Measurements from ENCODE around the gene MRPL58. TPM values are rescaled to one million over a fixed set of nuclear protein-coding genes. Genes with fewer than 3 reads are reported as not detected.
A peak's percentile ranks its signal among the peaks of the same experiment; 100 is the strongest.
"Not testable (repeated sequence)": the region's sequence is repeated elsewhere in the genome, so short reads cannot be mapped to it uniquely, and the experiment has no call there.

MRPL58 gene
- total and polyA plus RNA-seq, 3 donors from 2014 or later, result 20.9 to 38.1 (median 24.3) TPM

- no peak for DNase-seq
- H3K27me3 ChIP-seq, result no peaks in the 10 kb centered on the region
- peaks cover 9% of the 10 kb centered on the region for H3K4me1 ChIP-seq
- TF ChIP-seq POLR2A (IDR thresholded peaks at IDR 0.05), result no peak
- intact Hi-C loops (cut with DNase I; ENCODE audit: low total_unique reads), result no loop called here
- 79 to 86% methylated on average over 3 of the region's 3 CpGs for WGBS, 2 donors
- no peak overlapping the region for H3K4me3 ChIP-seq
- H3K36me3 ChIP-seq (ENCODE audit: low read depth, missing control alignments), result no peaks in the 10 kb centered on the region
- H3K9me3 ChIP-seq, result no peaks in the 10 kb centered on the region
- H3K27ac ChIP-seq, result no peak overlapping the region
These were observed 34.2 kb upstream of the MRPL58 start for GRCh38 chr17:74978240-74978639.

- WGBS, 2 donors, result 68 to 72% methylated on average over 17 of the region's 17 CpGs
- H3K4me1 ChIP-seq, result peaks cover 9% of the 10 kb centered on the region
- no peaks in the 10 kb centered on the region for H3K36me3 ChIP-seq (ENCODE audit: low read depth, missing control alignments)
- intact Hi-C loops (cut with DNase I; ENCODE audit: low total_unique reads), result no loop called here
- no peak overlapping the region for H3K4me3 ChIP-seq
- DNase-seq, result no peak
- no peak for TF ChIP-seq CTCF (IDR thresholded peaks at IDR 0.05)
- no peak for TF ChIP-seq POLR2A (IDR thresholded peaks at IDR 0.05)
- no peak overlapping the region for H3K27ac ChIP-seq
- H3K27me3 ChIP-seq, result no peaks in the 10 kb centered on the region
- no peaks in the 10 kb centered on the region for H3K9me3 ChIP-seq
These were observed 32.9 kb upstream of the MRPL58 start for GRCh38 chr17:74979408-74980146.

GRCh38 chr17:74981318-74981978 is 31.0 kb upstream of the MRPL58 start:
- no peak for TF ChIP-seq POLR2A (IDR thresholded peaks at IDR 0.05)
- TF ChIP-seq CTCF (IDR thresholded peaks at IDR 0.05), result no peak
- no peak for DNase-seq
- H3K27me3 ChIP-seq, result no peaks in the 10 kb centered on the region
- no peaks in the 10 kb centered on the region for H3K36me3 ChIP-seq (ENCODE audit: low read depth, missing control alignments)
- H3K4me1 ChIP-seq, result peaks cover 9% of the 10 kb centered on the region
- peak overlapping the region; percentile 60 to 80 for H3K4me3 ChIP-seq
- intact Hi-C loops (cut with DNase I; ENCODE audit: low total_unique reads), result no loop called here
- H3K27ac ChIP-seq, result peak overlapping the region; percentile 69 to 81
- H3K9me3 ChIP-seq, result no peaks in the 10 kb centered on the region
- WGBS, 2 donors, result 23 to 42% methylated on average over 16 of the region's 16 CpGs

- Histone ChIP-seq H3K4me3 (peak overlapping the region; percentile 60 to 80), H3K27ac (peak overlapping the region; percentile 69 to 81), H3K27me3 (no peaks in the 10 kb centered on the region), H3K4me1 (peaks cover 12% of the 10 kb centered on the region), H3K9me3 (no peaks in the 10 kb centered on the region), H3K36me3 (ENCODE audit: low read depth, missing control alignments) (no peaks in the 10 kb centered on the region)
- peak; percentile 81 for DNase-seq
- intact Hi-C loops (cut with DNase I; ENCODE audit: low total_unique reads), result no loop called here
- TF ChIP-seq CTCF (IDR thresholded peaks at IDR 0.05) (no peak), POLR2A (IDR thresholded peaks at IDR 0.05) (no peak)
- WGBS, 2 donors, result 0 to 1% methylated on average over 22 to 39 of the region's 61 CpGs
These were observed 30.3 kb upstream of the MRPL58 start for GRCh38 chr17:74981979-74982662.

GRCh38 chr17:74982663-74983313 is 29.7 kb upstream of the MRPL58 start:
- H3K27me3 ChIP-seq; intact Hi-C loops (cut with DNase I; ENCODE audit: low total_unique reads); H3K36me3 ChIP-seq (ENCODE audit: low read depth, missing control alignments); H3K9me3 ChIP-seq: not testable (repeated sequence)
- peak; percentile 55 for DNase-seq
- peaks cover 14% of the 10 kb centered on the region for H3K4me1 ChIP-seq
- peak overlapping the region; percentile 60 to 80 for H3K4me3 ChIP-seq
- H3K27ac ChIP-seq, result peak overlapping the region; percentile 69 to 81
- 36 to 48% methylated on average over 8 to 14 of the region's 14 CpGs for WGBS, 2 donors

All from testis (tissue), 3 donors.